Esophagus squamous epithelium (tissue), 4 donors: ENCODE measurements around the gene SLC2A4RG.

Source experiments
- POLR2A ChIP-seq, 4 donors: fragments of 450-650 bp; IDR thresholded peaks; one replicate each; pipeline ENCODE4 v1.6.1; 2017; ENCODE audit warnings: antibody characterized with exemption in 4 of 4, mild to moderate bottlenecking in 4 of 4, moderate library complexity in 3 of 4
- TF ChIP-seq, protein P1 (sequence below), 6 experiments: fragments of 450-650 bp in 4 of 6; fragments of 200-600 bp in 2 of 6; sonication (generic) in 2 of 6; IDR thresholded peaks; one replicate each; pipeline ENCODE4 v1.5.1; 2016 to 2019; ENCODE audit warnings: antibody characterized with exemption in 6 of 6, mild to moderate bottlenecking in 4 of 6, moderate library complexity in 4 of 6

DNA sequence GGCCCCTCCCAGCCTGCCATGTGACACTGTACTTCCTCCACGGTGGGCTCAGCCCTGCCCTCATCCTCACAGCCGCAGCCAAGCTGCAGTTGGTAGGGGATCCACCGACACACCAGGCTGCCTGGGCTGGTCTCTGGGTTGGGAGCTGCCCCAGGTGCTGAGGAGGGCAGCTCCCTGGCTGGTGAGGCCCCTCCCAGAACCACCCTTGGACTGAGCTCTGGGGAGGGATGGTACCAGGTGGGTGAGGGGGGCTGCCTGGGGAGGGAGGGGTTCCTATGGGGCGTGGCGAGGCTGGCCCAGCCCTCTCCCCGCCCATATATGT is 43.3 kb upstream of the SLC2A4RG start:
- no peak for TF ChIP-seq POLR2A (IDR thresholded peaks at IDR 0.05)
- TF ChIP-seq, protein P1, sequence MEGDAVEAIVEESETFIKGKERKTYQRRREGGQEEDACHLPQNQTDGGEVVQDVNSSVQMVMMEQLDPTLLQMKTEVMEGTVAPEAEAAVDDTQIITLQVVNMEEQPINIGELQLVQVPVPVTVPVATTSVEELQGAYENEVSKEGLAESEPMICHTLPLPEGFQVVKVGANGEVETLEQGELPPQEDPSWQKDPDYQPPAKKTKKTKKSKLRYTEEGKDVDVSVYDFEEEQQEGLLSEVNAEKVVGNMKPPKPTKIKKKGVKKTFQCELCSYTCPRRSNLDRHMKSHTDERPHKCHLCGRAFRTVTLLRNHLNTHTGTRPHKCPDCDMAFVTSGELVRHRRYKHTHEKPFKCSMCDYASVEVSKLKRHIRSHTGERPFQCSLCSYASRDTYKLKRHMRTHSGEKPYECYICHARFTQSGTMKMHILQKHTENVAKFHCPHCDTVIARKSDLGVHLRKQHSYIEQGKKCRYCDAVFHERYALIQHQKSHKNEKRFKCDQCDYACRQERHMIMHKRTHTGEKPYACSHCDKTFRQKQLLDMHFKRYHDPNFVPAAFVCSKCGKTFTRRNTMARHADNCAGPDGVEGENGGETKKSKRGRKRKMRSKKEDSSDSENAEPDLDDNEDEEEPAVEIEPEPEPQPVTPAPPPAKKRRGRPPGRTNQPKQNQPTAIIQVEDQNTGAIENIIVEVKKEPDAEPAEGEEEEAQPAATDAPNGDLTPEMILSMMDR (IDR thresholded peaks at IDR 0.05): no peak
